CD8-positive, alpha-beta memory T cell (primary cell): ENCODE data around the gene LMNB1. TPM values are rescaled to one million over a fixed set of nuclear protein-coding genes. Genes with fewer than 3 reads are reported as not detected.

Experiments
- CTCF ChIA-PET: fragments of 350-600 bp; sonication (Branson Sonifier 250); formaldehyde crosslinking; loops from one replicate; lab custom pipeline; 2021; ENCODE audit warnings: antibody characterized with exemption; lab: Charles Lee
- POLR2A ChIA-PET: fragments of 350-600 bp; sonication (Branson Sonifier 250); formaldehyde crosslinking; loops from one replicate; lab custom pipeline; 2021; ENCODE audit warnings: antibody characterized with exemption; lab: Charles Lee
- DNase-seq, 5 donors: peaks; one replicate each; pipeline versions ENCODE4 v3.0.0 to v3.0.0-alpha.2; 2020 to 2022; ENCODE audit warnings: mixed read lengths in 1 of 5
- H3K27ac ChIP-seq: one replicate; pipeline ENCODE4 v1.7.0; 2013; ENCODE audit warnings: low read depth, mild to moderate bottlenecking, low read length, moderate library complexity
- H3K27me3 ChIP-seq: 2 replicates; pipeline ENCODE4 v1.7.0; 2013; ENCODE audit warnings: low read length, mild to moderate bottlenecking; ENCODE audit not compliant: insufficient read depth, poor library complexity, severe bottlenecking
- H3K36me3 ChIP-seq: 2 replicates; pipeline ENCODE4 v1.7.0; 2013; ENCODE audit warnings: mild to moderate bottlenecking, low read length, moderate library complexity; ENCODE audit not compliant: insufficient read depth
- H3K4me1 ChIP-seq: 2 replicates; pipeline ENCODE4 v1.7.0; 2013; ENCODE audit warnings: mild to moderate bottlenecking, low read length, moderate library complexity; ENCODE audit not compliant: insufficient read depth
- H3K4me3 ChIP-seq: 2 replicates; pipeline ENCODE4 v1.7.0; 2013; ENCODE audit warnings: mild to moderate bottlenecking, low read length
- H3K9me3 ChIP-seq: 2 replicates; pipeline ENCODE4 v1.7.0; 2013; ENCODE audit warnings: mild to moderate bottlenecking, low read length
- H3K27ac Mint-ChIP-seq, 8 donors: one replicate each; pipeline ENCODE4 v1.8.0; 2020 to 2021; ENCODE audit warnings: mixed read lengths in 8 of 8, mild to moderate bottlenecking in 6 of 8, inconsistent platforms in 3 of 8, moderate library complexity in 3 of 8
- H3K27me3 Mint-ChIP-seq, 2 donors: one replicate each; pipeline ENCODE4 v1.8.0; 2020 to 2021; ENCODE audit warnings: mixed read lengths in 2 of 2, mild to moderate bottlenecking in 1 of 2, moderate library complexity in 1 of 2
- H3K36me3 Mint-ChIP-seq, 3 donors: one replicate each; pipeline ENCODE4 v1.8.0; 2020 to 2021; ENCODE audit warnings: mixed read lengths in 3 of 3, inconsistent platforms in 1 of 3, mild to moderate bottlenecking in 1 of 3
- H3K4me1 Mint-ChIP-seq, 3 donors: one replicate each; pipeline ENCODE4 v1.8.0; 2020 to 2021; ENCODE audit warnings: mixed read lengths in 3 of 3, inconsistent platforms in 1 of 3, mild to moderate bottlenecking in 1 of 3
- H3K4me3 Mint-ChIP-seq, 7 donors: one replicate each; pipeline ENCODE4 v1.8.0; 2020 to 2021; ENCODE audit warnings: mixed read lengths in 7 of 7, mild to moderate bottlenecking in 6 of 7, moderate library complexity in 4 of 7, inconsistent platforms in 2 of 7
- H3K9me3 Mint-ChIP-seq, 5 donors: one replicate each; pipeline ENCODE4 v1.8.0; 2020 to 2022; ENCODE audit warnings: mixed read lengths in 5 of 5, mild to moderate bottlenecking in 3 of 5, moderate library complexity in 2 of 5, inconsistent platforms in 1 of 5
- polyA plus RNA-seq: library from polyadenylated mRNA; unstranded; fragments of 300-500 nt; fragmentation: Illumina TruSeq; gene quantifications from one replicate; pipeline ENCODE4 v1.2.3, GENCODE V29; 2021
- total RNA-seq, 2 experiments: library from RNA; stranded (reverse); gene quantifications; one replicate each; pipeline ENCODE4 v1.2.3, GENCODE V29; 2021

Gene LMNB1
- total and polyA plus RNA-seq, 3 experiments from 2014 or later, result 7.5 to 178 (median 172) TPM

DNA sequence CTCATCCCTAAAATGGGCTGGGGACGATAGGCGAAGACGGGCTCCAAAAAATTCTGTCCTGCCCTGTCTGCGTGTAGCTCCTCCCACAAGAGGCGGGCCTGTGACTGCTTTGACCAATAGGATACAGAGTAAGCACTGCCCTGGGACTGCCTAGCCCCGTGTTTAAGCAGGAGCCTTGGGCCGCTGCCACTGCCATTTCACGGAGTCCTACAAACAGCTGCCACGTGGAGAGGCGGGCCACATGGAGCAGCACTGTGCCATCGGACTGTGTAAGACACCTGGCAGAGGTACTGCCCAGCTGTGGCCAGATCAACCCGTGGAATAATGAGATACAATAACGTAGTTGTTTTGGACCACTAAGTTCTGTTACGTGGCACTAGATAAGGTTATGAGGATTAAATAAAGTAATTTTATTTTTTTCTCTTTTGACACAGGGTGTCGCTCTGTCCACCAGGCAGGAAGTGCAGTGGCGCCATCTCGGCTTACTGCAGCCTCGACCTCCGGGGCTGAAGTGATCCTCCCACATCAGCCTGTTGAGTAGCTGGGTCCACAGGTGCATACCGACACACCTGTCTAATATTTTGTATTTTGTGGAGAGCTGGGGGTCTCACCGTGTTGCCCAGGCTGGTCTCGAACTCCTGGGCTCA lies 87.2 kb downstream of the LMNB1 start:
- Histone ChIP-seq H3K36me3 (no peaks in the 10 kb centered on the region), H3K9me3 (no peaks in the 10 kb centered on the region), H3K27me3 (no peaks in the 10 kb centered on the region), H3K4me3 (no peak overlapping the region), H3K27ac (no peak overlapping the region), H3K4me1 (peaks cover 6% of the 10 kb centered on the region)
- Mint-ChIP-seq H3K4me3 (no peak overlapping the region), H3K4me1 (peaks cover 7 to 8% (median 7%) of the 10 kb centered on the region in 3 donors), H3K9me3 (no peaks in the 10 kb centered on the region), H3K36me3 (no peaks in the 10 kb centered on the region), H3K27ac (no peak overlapping the region), H3K27me3 (no peaks in the 10 kb centered on the region)
- ChIA-PET POLR2A (no interaction called here), CTCF (interaction anchor here (1.6 kb wide), 1 partner anchor 12 kb away, joined by 3 read pairs; no protein-coding TSS in a partner anchor)
- DNase-seq, result no peak

DNA sequence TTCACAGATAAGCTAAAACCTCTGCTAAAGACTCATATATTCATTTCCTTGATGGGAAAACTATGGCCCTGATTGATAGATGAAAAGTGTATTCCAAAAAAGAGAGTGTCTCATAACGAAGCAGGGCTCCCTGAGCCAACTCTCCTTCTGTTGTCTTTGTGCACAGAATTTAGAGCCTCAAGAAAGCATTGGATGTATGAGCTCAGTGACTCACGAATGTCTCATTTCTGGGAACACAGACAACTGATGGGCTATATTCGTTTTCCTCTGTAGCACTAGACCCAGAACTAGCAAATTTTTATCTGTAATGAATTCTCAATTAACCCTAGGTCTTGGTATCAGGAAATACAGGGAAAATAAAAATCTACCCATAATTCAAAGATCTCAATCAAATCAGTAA lies 88.4 kb downstream of the LMNB1 start:
- Mint-ChIP-seq H3K9me3 (no peaks in the 10 kb centered on the region), H3K4me3 (no peak overlapping the region), H3K36me3 (no peaks in the 10 kb centered on the region), H3K27me3 (no peaks in the 10 kb centered on the region), H3K27ac (no peak overlapping the region), H3K4me1 (peaks cover 10 to 11% (median 10%) of the 10 kb centered on the region in 3 donors)
- POLR2A ChIA-PET, result no interaction called here
- no peak overlapping the region for H3K4me3 ChIP-seq
- H3K4me1 ChIP-seq, result peaks cover 6% of the 10 kb centered on the region
- H3K36me3 ChIP-seq, result no peaks in the 10 kb centered on the region
- CTCF ChIA-PET, result interaction anchor here (1.3 kb wide), 1 partner anchor 17 kb away, joined by 3 read pairs; no protein-coding TSS in a partner anchor
- no peaks in the 10 kb centered on the region for H3K27me3 ChIP-seq
- no peak overlapping the region for H3K27ac ChIP-seq
- no peak for DNase-seq
- H3K9me3 ChIP-seq, result no peaks in the 10 kb centered on the region

DNA sequence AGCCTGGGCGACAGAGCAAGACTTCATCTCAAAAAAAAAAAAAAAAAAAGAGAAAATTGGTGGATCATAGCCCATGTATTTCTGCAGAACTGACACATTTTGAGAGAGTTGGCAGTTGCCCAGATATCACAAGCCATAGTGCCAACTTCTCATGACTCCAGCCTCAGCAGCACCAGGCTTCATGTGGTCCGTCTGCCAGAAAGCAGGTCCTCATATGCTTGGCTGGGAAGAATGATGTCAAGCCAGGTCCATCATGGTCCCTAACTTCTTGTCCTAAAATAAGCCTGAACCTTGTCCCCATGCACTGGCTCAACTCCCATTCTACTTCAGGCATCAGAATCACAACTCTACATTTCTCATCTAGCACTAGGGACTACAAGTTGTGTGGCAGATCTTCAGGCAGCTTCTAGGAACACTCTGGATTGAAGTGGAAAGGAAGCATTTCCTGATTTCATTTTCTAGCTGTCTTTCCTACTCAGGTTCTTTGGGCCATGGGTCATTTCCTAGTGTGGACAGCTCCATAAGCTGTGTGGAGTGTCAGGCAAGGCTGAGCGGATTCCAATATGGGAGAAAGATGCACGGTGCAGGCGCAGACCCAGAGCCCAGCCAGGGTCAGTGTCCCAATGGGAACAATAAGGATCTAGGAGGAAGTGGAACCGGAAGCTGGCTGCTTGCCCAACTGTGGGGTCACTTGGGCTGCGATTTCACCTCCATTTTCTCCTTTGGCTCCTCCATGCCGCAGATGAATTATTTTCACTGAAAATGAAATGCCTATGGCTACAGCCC lies 90.1 kb downstream of the LMNB1 start:
- no peaks in the 10 kb centered on the region for H3K36me3 Mint-ChIP-seq
- Histone ChIP-seq H3K27me3 (no peaks in the 10 kb centered on the region), H3K4me1 (peaks cover 6% of the 10 kb centered on the region), H3K36me3 (no peaks in the 10 kb centered on the region), H3K9me3 (no peaks in the 10 kb centered on the region), H3K27ac (no peak overlapping the region), H3K4me3 (no peak overlapping the region)
- ChIA-PET CTCF (no interaction called here), POLR2A (no interaction called here)
- peak overlapping the region in 1 of 8 donors; percentile 3 for H3K27ac Mint-ChIP-seq
- no peaks in the 10 kb centered on the region for H3K9me3 Mint-ChIP-seq
- peaks cover 9 to 10% (median 10%) of the 10 kb centered on the region in 3 donors for H3K4me1 Mint-ChIP-seq
- H3K4me3 Mint-ChIP-seq, result no peak overlapping the region
- DNase-seq, result no peak
- H3K27me3 Mint-ChIP-seq, result peaks cover 0 to 4% of the 10 kb centered on the region in 2 donors

DNA sequence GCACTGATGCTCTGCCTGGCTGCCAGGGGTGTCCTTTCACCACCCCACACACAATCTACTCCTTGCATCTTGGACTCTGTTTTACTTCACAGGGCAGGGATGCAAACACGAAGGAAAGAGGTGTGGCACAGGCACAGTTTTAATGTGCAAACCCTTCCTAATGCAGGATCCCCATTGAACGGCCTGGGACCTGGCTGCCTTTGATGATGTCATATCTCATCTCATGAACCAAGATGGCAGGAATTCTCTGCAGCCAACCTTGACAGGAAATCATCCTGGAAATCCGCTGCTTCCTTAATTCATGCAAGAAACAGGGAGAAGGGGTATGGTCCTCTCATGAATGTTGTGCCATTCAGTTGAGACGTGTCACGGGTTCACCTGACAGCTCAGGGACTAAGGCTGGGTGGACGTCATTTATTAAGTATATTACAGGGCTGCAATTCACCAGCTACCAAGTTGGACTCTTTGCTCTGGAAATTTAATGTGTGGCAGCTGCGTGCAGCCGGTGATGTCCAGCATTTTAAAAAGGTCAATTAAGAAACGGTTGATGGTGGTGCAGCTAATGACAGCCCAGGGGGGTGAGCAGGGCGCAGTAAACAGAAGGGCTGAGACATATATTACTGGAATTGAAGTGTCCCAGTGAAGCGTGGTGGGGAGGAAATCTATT lies 91.5 kb downstream of the LMNB1 start:
- H3K36me3 ChIP-seq, result no peaks in the 10 kb centered on the region
- H3K9me3 ChIP-seq, result no peaks in the 10 kb centered on the region
- peak overlapping the region; percentile 40 for H3K4me3 ChIP-seq
- no peaks in the 10 kb centered on the region for H3K9me3 Mint-ChIP-seq
- no peaks in the 10 kb centered on the region for H3K36me3 Mint-ChIP-seq
- peak overlapping the region in 1 of 8 donors; percentile 31 for H3K27ac Mint-ChIP-seq
- no peak for DNase-seq
- H3K27ac ChIP-seq, result no peak overlapping the region
- ChIA-PET POLR2A (no interaction called here), CTCF (no interaction called here)
- H3K4me1 ChIP-seq, result peaks cover 6% of the 10 kb centered on the region
- H3K27me3 ChIP-seq, result no peaks in the 10 kb centered on the region
- H3K27me3 Mint-ChIP-seq, result peaks cover 0 to 4% of the 10 kb centered on the region in 2 donors
- H3K4me3 Mint-ChIP-seq, result peak overlapping the region in 6 of 7 donors; percentile 70 to 82 (median 80)
- H3K4me1 Mint-ChIP-seq, result peaks cover 9 to 10% (median 10%) of the 10 kb centered on the region in 3 donors

DNA sequence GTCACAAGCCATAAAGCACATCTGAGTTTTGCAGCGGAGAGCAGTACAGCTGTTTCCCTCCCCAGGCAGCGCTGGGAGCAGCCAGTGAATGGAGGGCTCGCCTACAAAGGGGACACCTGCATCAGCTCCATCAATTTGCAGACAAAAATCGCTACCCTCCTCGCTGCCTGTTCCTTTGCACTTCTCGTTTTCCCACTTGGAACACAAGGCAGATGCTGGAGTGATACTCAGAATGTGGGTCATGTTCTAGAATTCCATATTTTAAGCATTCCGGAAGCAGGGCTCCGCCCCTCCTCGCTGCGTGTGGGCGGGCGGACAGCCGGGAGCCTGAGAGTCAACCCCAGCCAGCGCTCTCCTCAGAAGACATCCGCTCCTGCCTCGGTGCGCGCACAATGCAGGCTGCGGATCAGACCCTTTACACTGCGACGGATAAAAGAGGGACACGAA lies 92.1 kb downstream of the LMNB1 start:
- Mint-ChIP-seq H3K4me1 (peaks cover 9 to 10% (median 10%) of the 10 kb centered on the region in 3 donors), H3K36me3 (no peaks in the 10 kb centered on the region), H3K27me3 (peaks cover 0 to 4% of the 10 kb centered on the region in 2 donors), H3K9me3 (no peaks in the 10 kb centered on the region), H3K27ac (peak overlapping the region in 3 of 8 donors; percentile 31 to 70 (median 63)), H3K4me3 (peak overlapping the region; percentile 11 to 82 (median 80))
- Histone ChIP-seq H3K36me3 (no peaks in the 10 kb centered on the region), H3K4me1 (peaks cover 6% of the 10 kb centered on the region), H3K27me3 (no peaks in the 10 kb centered on the region), H3K27ac (no peak overlapping the region), H3K9me3 (no peaks in the 10 kb centered on the region), H3K4me3 (peak overlapping the region; percentile 40)
- POLR2A ChIA-PET, result no interaction called here
- peak in 1 of 5 donors; percentile 9 for DNase-seq
- CTCF ChIA-PET, result no interaction called here

DNA sequence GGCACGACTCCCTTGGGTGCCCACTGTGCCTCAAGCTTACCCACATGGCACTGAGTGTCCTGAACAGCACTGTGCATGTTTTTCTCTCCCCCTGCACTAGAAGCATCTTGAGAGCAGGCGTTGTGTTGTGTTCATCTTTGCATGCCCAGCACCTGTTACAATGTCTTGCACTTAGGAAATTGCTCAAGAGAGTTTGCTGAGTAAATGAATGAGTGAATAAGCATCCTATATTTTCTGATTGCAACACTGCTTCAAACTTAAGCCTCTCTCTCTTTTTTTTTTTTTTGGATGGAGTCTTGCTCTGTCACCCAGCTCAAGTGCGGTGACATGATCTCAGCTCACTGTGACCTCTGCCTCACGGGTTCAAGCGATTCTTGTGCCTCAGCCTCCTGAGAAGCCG lies 94.5 kb downstream of the LMNB1 start:
- Histone ChIP-seq H3K4me3 (no peak overlapping the region), H3K9me3 (no peaks in the 10 kb centered on the region), H3K27me3 (no peaks in the 10 kb centered on the region), H3K4me1 (peaks cover 6% of the 10 kb centered on the region), H3K27ac (no peak overlapping the region), H3K36me3 (no peaks in the 10 kb centered on the region)
- H3K4me1 Mint-ChIP-seq, result peaks cover 9 to 10% (median 10%) of the 10 kb centered on the region in 3 donors
- no peak overlapping the region for H3K27ac Mint-ChIP-seq
- H3K27me3 Mint-ChIP-seq, result peaks cover 0 to 4% of the 10 kb centered on the region in 2 donors
- POLR2A ChIA-PET, result interaction anchor here (0.5 kb wide), 1 partner anchor 42 kb away, joined by 4 read pairs; no protein-coding TSS in a partner anchor
- no peaks in the 10 kb centered on the region for H3K36me3 Mint-ChIP-seq
- CTCF ChIA-PET, result no interaction called here
- H3K9me3 Mint-ChIP-seq, result no peaks in the 10 kb centered on the region
- no peak for DNase-seq
- H3K4me3 Mint-ChIP-seq, result no peak overlapping the region

DNA sequence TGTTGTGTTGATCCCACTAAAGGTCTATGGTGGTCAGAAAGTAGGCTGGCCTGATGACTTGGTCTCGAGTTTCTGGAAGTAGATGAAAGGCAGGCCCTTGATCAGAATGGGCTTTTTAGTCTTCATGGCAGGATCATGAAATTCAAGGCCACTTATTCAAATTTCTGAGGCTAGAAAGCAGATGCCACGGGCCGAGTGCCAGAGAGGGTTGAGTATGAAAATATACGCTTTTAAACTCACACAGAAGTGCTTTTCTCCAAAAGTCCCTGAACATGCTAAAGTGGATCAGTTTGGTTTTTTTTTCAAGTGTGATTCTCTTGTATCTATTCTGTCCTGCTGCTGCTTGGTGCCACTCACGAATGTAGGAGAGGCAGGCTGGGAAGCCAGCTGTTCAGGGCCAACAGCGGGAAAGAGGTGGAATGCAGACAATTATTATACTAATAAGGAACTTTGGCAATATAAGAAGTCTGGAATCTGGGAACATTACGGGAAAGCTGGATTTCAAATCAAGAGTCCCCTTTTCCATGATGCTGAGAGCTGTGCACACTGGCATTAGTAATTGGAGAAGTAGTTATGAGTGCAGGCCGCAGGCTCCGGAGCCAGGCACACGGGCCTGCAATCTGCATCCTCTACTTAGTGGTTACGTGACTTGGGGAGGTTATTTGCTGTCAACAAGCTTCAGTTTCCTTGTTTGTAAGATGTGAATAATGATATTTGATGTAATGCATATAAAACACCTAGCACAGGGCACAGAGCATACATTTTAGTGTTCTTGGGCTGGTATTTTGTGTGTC lies 95.8 kb downstream of the LMNB1 start:
- Mint-ChIP-seq H3K27ac (peak overlapping the region in 1 of 8 donors; percentile 58), H3K36me3 (no peaks in the 10 kb centered on the region), H3K27me3 (peaks cover 0 to 4% of the 10 kb centered on the region in 2 donors), H3K9me3 (no peaks in the 10 kb centered on the region), H3K4me1 (peaks cover 9 to 10% (median 10%) of the 10 kb centered on the region in 3 donors), H3K4me3 (no peak overlapping the region)
- H3K4me3 ChIP-seq, result no peak overlapping the region
- DNase-seq, result no peak
- no peak overlapping the region for H3K27ac ChIP-seq
- H3K27me3 ChIP-seq, result no peaks in the 10 kb centered on the region
- POLR2A ChIA-PET, result no interaction called here
- CTCF ChIA-PET, result no interaction called here
- H3K36me3 ChIP-seq, result no peaks in the 10 kb centered on the region
- H3K9me3 ChIP-seq, result no peaks in the 10 kb centered on the region
- peaks cover 6% of the 10 kb centered on the region for H3K4me1 ChIP-seq
